Measurements from ENCODE around the gene DISC1. TPM values are rescaled to one million over a fixed set of nuclear protein-coding genes. Genes with fewer than 3 reads are reported as not detected.
"Not testable (repeated sequence)": the region's sequence is repeated elsewhere in the genome, so short reads cannot be mapped to it uniquely, and the experiment has no call there.

Gene DISC1
- total RNA-seq, 1 donor from 2014 or later: 3.0 TPM

DNA sequence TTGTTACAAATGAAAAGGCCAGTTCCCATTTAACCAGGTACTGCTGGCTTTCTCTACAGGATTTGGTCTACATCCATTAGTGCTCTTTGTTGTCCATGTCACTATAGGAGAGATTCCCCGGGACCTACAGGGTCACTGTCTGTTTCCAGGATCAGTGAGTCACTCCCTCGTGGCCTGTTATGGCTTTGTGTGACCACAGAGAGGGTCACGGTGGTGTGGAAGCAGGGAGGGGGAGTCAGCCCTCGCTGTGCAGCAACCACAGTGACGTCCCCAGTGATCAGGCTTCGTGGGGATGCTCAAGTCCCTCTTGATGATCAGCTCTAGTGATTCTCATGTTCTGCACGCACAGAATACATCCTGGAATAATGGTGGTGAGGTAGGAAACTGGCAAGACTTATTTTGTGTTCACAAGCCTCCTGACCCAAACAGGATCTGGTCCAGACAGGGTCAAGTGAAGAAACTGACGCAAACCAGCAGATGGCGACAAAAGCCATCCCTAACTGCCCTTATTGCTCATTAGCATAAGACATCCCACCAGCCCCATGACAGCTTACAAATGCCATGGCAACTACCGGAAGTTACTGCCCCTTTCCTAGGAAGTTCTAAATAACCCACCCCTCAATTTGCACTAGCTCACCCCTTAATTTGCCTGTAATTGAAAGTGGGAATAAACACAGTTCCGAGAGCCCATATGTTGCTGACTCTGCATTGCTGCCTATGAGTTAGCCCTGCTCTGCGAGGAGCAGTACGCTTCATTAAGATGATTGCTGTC, 98.5 kb downstream of the DISC1 start:
- peak; percentile 65 to 71 for DNase-seq (ENCODE audit: low read depth in 2 of 2)

DNA sequence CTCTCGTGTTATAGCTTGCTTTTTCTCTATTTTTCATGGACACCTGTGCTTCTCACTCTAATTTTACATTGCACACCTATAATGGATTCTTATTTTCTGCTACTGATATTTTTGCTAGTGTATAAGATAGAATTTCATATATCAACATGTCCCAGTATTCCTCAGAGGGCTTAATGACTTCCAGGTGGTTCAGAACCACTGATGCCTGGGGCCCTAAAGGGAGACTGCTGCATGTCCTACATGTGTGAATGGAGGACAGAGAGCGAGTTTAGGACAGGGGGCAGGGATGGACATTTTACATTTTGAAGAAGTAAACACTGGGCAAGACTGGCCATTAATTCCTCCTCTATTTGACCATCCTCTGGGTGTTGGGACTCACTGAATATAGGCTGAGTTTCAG, 100.6 kb downstream of the DISC1 start:
- no peak for DNase-seq (ENCODE audit: low read depth in 2 of 2)

DNA sequence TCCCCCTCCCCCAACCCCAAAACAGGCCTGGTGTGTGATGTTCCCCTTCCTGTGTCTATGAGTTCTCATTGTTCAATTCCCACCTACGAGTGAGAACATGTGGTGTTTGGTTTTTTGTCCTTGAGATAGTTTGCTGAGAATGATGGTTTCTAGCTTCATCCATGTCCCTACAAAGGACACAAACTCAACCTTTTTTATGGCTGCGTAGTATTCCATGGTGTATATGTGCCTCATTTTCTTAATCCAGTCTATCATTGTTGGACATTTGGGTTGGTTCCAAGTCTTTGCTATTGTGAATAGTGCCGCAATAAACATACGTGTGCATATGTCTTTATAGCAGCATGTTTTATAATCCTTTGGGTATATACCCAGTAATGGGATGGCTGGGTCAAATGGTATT, 102.4 kb downstream of the DISC1 start:
- not testable (repeated sequence) for DNase-seq (ENCODE audit: low read depth in 2 of 2)

DNA sequence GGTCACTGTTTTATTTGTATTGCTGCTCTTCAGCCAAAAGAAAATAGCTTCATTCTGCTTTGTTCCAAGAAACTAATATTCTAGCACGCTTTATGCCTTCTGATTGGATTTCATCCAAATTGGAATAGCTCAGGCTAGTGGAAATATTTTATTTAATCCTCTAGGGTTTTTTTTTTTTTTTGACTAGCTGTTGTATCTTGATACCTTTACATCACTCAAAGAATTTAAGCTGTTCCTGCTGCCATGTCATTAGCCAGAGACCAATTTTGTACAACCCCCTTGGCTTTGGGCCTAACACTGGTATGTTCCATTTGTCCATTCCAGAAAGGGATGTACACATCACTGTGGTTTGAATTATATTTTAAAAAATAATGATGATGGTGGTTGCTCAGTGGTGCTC, 103.0 kb downstream of the DISC1 start:
- DNase-seq (ENCODE audit: low read depth in 2 of 2): peak in 1 of 2 donors; percentile 40

DNA sequence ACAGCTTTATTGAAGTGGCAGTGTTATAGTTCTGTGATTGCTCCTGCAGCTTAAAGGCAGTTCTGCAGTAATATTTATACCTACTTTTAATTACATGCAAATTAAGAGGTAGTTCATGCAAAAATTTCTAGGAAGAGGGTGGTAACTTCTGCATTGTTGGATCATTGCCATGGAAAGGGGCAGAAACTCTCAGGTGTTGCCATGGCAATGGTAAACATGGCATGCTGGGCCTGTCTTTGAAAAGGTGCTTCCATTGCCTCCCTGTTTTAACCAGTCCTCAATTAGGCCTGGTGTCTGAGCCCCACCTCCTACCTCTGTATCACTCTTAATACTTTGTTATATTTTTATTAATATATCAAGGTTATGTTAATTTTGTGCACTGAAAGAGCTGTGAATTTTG, 104.7 kb downstream of the DISC1 start:
- no peak for DNase-seq (ENCODE audit: low read depth in 2 of 2)

DNA sequence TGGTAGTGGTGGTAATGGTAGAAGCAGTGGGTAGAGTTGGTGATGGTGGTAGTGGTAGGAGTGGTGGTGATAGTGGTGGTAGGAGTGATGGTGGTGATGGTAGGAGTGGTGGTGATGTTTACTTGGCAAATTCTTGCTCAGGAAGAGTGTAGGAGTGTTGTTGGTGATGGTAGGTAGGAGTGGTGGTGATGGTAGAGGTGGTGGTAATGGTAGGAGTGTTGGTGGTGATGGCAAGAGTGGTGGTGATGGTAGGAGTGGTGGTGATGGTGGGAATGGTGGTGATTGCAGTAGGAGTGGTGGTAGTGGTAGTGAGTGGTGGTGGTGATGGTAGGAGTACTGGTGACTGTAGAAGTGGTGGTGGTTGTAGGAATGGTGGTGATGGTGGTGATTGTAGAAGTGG, 106.5 kb downstream of the DISC1 start:
- DNase-seq (ENCODE audit: low read depth in 2 of 2): no peak

DNA sequence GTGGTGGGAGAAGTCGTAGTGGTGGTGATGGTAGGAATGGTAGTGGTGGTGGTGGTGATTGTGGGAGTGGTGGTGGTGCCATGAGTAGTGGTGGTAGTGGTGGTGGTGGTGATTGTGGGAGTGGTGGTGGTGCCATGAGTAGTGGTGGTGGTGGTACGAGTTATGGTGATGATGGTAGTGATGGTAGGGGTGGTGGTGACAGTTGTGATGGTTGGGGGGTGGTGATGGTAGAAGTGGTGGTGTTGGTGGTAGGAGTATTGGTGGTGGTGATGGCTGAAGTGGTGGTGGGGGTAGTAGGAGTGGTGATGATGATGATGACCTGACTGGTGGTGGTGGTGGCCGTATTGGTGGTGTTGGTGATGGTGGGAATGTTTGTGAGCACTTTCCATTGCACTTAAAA, 107.1 kb downstream of the DISC1 start:
- no peak for DNase-seq (ENCODE audit: low read depth in 2 of 2)

DNA sequence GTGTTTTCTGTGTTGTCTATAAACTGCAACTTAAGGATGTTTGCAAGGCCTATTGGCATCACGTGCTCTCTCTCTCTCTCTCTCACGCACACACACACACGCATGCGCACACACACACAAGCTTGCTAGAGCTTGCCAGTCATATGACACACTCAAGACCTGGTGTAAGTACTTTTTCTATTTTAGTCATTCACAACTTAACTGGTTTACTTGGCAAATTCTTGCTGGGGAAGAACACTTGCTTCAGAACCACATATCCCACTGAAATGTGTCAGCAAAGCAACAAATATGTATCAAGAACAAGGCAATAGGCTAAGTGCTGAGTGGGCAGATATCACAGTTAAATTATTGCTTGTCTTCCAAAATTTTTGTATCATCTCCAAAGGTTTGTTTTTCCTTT, 107.8 kb downstream of the DISC1 start:
- DNase-seq (ENCODE audit: low read depth in 2 of 2): no peak

DNA sequence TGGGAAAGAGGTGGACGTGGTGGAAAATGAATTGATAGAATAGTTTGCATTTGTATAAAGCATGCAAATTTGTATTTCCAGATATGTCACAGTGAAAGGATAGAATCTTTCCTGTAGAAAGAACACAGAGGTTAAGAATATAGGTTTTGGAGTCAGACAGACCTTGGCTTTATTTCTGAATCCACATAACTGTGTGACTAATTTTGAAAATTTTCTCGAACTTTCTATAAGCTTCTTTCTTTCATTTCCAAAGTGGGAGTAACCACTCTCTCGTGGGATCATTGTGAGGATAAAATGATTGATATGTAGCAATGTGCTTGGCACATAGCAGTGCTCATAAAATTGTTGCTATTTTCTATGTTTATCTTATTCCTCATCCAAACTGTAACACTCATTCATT, 108.8 kb downstream of the DISC1 start:
- DNase-seq (ENCODE audit: low read depth in 2 of 2): no peak

DNA sequence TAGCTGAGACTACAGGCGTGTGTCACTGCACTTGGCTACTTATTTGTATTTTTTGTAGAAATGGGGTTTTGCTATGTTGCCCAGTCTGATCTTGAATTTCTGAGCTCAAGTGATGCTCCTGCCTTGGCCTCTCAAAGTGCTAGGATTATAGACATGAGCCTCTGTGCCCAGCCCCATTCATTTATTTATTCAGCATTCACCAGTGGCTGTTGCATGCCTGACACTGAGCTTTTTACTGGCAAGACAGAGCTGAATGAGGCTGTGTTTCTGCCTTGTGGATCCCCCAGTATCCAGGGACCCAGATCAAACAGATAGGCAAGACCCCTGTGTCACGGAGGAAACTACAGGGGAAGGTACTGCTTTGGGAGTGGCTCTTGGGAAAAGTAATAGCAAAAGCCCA, 109.4 kb downstream of the DISC1 start:
- no peak for DNase-seq (ENCODE audit: low read depth in 2 of 2)

DNA sequence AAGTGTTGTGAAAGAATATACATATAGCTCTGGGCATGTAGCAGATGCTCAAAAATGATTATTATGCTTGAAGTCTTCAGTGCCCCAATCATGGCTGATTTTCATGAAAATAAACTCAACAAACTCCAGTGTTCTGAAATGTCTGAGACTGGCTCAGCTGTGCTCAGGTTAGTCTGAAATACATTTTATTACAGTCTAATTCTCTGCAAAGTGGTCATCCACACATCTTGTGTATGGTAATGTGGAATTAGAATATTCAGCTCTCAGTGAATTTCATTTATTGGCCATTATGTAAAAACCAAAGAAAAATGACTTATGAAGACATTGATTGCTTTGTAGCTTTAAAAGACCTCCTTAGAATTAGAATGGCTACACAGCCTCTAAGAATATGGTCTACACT, 109.9 kb downstream of the DISC1 start:
- DNase-seq (ENCODE audit: low read depth in 2 of 2): no peak

DNA sequence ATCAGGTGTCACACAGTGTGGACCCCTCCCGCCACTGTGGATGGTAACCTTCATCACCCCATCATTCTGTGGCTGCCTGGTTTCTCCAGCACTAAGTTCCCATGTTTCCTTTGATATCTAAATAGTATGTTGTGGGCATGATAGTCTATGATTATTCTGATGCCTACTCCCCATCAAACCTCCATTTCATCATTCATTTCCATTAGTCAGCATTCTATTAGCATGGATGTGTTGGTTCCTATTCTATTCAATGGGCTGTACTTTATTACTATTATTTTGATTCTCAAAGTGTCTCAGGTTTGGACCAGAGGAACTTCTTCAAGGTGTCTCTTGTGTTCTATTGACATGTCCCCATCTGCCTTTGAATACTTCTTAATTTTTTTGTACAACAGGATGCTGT, 112.0 kb downstream of the DISC1 start:
- no peak for DNase-seq (ENCODE audit: low read depth in 2 of 2)

DNA sequence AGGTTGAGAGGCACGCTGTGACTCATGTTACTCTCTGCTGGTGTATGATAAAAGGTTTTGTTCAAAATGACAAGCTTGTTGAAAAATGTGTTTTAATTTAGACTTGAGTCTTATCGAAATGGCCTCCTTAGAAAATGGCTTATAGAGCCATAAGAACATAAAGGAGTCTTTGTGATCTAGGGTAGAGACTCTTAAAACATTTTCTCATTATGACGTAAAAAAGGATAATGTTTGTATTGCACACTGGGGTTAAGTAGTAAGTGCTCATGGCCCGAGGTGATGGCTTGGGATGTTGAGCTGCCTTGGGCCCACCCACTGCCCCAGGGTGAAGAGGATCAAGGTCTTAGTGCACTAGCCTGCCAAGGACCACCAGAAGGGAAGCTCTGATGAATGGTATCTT, 117.4 kb downstream of the DISC1 start:
- DNase-seq (ENCODE audit: low read depth in 2 of 2): no peak

DNA sequence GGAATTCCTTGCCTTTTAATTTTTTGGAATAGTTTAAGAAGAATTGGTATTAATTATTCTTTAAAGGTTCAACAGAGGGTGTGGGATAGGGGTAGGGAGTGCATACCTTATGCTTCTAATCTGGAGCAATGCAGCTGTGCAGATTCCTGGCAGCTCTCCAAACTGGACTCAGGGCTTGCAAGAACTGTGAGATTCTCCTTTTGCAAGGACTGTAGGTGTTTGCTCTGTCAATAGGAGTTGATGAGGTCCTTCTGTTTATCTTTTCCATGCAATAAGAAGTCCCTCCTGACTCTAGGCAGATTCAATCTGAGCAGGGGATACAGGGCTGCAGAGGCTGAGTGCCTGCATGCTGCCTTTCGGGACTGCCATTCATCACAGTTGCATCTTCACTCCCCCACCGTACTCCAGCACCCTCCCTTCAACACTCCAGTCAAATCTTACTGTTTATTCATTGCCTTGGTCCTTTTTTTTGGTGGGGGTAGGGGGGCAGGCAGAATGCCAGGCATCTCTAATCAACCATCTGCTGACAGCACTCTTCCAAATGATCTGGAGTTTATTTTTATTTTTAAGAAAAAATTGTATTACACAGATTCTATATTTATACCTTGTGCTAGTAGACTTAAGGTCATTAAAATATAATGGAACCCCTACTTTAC, 122.3 kb downstream of the DISC1 start:
- no peak for DNase-seq (ENCODE audit: low read depth in 2 of 2)

DNA sequence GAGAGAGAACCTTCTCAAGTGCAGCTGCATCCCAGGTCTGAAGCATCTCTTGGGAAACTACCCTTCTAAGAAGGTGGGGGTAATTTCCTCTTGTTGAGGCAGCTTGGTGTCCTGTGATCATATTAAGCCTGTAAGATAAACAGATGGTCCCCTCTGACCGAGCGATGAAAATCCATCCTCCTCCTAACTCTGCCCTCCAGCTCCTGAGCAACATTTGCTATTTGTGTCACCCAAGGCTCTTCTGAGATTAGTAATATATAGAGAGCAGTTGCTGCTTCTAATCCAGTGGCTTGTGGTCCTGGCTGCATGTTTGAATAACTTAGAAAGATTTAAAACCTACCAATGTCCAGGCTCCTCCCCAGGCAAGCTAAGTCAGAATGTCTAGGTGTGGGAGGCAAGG, 123.7 kb downstream of the DISC1 start:
- no peak for DNase-seq (ENCODE audit: low read depth in 2 of 2)

DNA sequence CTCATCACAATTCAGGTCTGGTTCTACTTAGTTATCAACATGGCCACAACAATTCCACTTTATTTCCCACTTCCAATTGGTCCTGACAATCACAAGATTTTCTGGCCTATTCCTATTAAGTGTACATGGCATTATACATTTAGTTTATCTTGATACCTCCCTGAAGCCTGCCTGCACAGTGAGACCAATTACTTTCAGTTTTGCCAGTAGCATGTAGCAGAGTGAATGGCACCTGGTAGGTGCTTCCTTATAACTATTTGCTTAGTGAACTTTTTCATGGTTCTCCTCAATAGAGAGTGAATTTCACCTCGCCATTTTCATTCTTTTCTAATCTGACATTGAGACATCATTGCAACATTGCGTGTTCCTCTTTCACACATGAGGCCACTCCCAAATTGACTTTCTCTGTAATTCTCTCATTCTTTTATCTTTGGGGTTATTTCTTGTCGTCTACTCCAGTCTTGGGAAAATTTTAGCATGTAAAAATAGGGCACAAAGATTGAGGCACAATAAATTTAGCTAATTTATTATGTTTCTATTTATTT, 124.3 kb downstream of the DISC1 start:
- no peak for DNase-seq (ENCODE audit: low read depth in 2 of 2)

DNA sequence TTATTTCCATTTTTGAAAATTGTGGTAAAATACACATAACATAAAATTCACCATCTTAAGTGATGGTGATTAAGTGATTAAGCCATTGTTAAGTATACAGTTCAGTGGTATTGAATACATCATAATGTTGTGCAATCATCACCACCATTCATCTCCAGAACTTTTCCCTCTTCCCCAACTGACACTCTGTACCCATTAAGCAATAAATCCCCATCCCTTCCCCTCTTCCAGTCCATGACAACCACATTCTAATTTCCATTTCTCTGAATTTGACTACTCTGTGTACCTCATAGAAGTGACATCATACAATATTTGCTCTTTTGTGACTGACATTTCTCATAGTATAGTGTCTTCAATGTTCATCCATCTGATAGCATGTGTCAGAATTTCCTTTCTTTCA, 124.8 kb downstream of the DISC1 start:
- DNase-seq (ENCODE audit: low read depth in 2 of 2): no peak

DNA sequence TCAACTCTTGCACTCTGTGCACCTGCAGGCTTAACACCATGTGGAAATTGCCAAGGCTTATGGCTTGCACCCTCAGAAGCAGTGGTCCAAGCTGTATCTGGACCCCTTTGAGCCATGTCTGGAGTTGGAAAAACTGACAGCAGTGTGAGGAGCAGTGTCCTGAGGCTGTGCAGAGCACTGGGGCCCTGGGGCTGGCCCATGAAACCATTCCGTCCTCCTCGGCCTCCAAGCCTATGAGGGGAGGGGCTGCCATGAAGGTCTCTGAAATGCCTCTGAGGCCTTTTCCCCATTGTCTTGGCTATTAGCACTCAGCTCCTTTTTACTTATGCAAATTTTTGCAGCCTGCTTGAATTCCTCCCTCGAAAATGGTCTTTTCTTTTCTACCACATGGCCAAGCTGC, 126.7 kb downstream of the DISC1 start:
- DNase-seq (ENCODE audit: low read depth in 2 of 2): no peak

DNA sequence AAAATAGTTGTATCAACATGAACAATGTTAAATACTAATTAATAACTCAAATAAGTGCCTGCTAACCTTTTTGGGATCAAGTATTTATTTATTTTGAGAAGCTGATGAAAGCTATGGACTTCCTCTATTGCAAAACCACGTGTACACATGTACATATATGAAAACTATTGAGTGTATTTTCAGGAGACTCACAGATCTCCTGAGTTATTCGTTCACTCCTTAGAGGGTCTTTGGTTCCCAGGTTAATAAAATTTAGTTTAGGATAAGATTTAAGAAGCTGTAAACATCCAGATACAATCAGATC, 130.5 kb downstream of the DISC1 start:
- no peak for DNase-seq (ENCODE audit: low read depth in 2 of 2)

DNA sequence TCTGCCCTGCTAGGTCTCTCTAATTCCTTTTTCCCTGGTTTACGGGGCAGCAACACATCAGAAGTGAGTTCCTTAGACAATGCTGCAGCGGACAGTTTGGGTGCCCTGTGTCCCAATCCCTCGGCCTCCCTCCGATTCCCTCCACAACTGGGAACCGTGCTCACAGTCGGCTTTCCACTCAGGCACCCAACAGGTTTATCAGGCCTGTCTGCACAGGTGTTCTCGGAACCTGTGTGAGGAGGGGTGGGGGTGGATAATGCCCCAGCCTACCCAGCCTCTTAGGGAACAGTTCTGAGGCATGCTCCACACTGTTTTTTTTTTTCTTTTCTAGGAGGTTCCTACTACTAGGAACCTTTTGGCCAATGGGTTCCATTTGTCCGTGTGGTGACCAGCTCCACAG, 131.2 kb downstream of the DISC1 start:
- no peak for DNase-seq (ENCODE audit: low read depth in 2 of 2)

DNA sequence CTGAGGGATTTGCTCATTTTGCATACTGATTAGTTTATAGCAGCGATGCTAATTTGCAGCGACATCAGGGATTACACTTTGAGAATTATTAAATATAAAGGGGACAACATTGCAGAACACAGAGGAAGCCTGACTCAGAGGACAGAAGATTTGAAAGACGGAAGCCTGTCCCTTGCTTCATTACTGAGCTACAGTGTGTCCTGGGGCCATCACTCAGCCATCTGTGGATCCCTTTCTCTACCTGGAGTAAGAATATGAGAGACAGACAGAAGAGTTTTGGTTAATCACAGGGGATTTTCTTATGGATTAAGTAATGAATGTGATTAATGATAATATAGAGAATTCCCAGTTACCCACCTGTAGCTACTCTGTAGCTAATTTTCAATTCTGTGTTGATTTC, 134.7 kb downstream of the DISC1 start:
- no peak for DNase-seq (ENCODE audit: low read depth in 2 of 2)

DNA sequence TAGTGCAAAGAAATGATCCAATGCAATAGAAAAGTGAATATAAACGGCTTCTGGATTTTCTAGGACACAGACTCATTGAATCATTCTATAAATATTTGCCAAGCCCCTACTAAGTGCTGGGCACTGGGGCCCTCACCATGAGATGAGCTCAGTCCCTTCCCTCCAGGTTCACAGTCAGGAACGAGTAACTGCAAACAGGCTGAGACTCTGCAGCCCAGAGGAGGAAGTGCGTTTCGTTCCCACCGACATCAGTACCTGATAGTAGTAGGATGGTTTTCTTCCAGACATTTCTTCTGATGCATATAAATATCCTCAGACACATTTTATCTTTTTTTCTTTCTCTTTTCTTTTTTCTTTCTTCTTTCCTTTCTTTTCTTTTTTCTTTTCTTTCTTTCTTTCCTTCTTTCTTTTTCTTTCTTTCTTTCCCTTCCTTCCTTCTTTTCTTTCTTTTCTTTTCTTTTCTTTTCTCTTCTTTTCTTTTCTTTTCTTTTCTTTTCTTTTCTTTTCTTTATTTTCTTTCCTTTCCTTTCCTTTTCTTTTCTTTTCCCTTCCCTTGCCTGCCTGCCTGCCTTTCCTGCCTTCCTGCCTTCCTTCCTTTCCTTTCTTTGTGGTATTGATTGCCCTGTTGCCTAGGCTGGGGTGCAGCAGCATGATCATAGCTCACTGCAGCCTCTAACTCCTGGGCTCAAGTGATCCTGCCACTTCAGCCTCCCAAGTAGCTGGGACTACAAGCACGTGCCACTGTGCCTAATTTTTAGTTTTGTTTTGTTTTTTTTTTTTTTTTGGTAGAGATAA, 135.4 kb downstream of the DISC1 start:
- no peak for DNase-seq (ENCODE audit: low read depth in 2 of 2)

DNA sequence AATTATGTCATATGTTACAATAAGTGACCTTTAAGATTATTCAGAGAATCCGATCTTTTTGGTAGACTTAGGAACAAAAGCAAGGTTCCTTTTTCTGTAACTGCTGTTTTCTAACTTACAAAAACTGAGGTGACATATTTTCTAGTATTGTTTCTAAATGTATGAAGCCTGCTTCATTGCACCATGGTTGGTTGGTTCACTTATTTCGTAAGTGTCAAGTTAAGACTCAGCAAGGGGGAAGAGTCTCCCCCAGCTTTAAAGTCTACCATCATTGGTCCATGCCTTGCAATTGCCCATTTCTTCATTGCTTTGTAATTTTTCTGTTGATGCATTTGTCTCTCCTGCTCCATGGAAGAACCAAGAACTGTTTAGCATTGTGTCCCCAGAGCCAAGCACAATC, 136.9 kb downstream of the DISC1 start:
- DNase-seq (ENCODE audit: low read depth in 2 of 2): no peak

All from lung microvascular endothelial cell (primary cell).